SIG-M5 treated with dmso at 0.1 percent for 504 hours (cell line): ENCODE measurements around the gene CCDC148.
"Not testable (repeated sequence)": the region's sequence is repeated elsewhere in the genome, so short reads cannot be mapped to it uniquely, and the experiment has no call there.

Experiments used
- DNase-seq: peaks from one replicate; lab custom pipeline; 2025; ENCODE audit not compliant: unreplicated experiment; lab: John Stamatoyannopoulos, UW

The CCDC148 gene

DNA sequence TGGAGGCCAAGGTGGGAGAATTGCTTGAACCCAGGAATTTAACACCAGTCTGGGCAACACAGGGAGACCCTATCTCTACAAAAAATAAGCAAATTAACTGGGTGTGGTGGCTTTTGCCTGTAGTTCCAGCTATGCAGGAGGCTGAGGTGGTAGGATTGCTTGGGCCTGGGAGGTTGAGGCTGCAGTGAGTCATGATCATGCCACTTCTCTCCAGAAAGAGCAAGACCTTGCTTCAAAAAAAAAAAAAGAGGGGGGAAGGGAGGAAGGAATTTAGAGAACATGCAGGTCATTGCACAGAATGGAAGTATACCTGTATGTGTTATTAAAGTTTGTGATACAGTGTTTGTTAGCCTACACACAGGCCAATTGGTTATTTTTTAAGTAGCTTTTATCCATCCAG lies 26.0 kb upstream of the CCDC148 start:
- no peak for DNase-seq

DNA sequence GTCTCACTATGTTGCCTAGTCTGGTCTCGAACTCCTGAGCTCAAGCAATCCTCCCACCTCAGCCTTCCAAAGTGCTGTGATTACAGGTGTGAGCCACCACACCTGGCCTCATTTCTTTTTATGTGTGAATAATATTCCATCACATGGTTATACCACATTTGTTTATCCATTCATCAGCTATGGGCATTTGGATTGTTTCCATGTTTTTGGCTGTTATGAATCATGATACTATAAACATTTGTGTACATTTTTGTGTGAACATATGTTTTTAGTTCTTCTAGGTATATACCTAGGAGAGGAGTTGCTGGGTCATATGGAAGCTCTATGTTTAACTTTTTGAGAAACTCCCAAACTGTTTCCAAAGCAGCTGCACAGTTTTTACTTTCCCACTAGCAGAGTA lies 24.6 kb upstream of the CCDC148 start:
- no peak for DNase-seq

DNA sequence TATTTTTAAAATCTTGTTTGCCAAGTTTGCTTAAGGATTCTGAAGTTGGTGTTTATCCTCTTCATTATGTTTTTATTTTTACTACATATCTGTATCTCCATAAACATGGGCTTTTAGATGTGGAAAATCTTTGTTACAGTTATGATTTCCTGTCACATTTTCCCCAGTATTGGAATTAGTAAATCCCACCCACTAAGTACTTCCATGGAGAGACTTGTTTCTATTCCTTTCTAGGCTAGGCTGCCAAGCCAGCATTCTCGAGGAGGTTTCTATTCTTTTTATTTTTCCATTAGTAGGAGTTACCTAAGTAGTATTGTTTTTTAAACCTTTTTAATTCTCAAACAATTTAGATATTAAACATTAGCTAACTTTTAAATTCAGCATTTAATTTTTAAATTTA lies 22.3 kb upstream of the CCDC148 start:
- no peak for DNase-seq

DNA sequence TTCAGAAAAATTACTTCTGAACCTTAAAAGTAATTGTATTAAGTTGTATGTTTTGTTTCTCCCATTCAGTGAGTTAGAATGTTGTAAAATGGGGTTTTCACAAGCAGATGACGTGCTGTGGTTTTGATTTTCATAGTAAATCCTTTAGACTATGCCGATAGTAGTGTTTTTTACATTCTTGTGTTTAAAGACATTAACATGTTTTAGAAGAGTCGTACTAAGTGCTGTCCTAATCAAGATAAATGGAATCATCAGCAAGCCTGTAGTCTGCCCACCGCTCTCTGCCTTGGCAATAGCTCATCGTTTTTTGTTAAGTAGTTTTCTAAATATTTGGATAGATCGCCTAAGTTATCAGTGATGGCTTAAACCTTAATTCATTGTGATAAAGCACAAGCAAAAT lies 21.7 kb upstream of the CCDC148 start:
- DNase-seq: no peak

DNA sequence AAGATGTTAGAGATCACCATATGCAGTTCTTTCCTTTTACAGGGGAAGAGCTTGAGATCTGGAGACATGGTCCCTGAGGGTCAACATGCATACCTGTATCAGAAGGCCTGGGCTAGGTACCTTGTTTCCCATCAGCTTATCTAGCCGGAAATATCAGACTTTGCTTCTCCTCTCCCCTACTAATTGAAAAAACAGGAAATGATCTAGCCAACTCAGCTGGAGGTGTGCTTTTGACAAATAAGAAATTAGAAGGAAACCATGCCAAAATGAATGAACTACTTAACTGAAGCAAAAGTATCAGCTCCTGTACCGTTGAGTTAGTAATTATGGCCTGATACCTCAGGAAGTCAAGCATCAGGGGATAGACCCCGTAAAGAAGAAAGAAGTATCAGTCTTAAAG lies 20.6 kb upstream of the CCDC148 start:
- no peak for DNase-seq

DNA sequence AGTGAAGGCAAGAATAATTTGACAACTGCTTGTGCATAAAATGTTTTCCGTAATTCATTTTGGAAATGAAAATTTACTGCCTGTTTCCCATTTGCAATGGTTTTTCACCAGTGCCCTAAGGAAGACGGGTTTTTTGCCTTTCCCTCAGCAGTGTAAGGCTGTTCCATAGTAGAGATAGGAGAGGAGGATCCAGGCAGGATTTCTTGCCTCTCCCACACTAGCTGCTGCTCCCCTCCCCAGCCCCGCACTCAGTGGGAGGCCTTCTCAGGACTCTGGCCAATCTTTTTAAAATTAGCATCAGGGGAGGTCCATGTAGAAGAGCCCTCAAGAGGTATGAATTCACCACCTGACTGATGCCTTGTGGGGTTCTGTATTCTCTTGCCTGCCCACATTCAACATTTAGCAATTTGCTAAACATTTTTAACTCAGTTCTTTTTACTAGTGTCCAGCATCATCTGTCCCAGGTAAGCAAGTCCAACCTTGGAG lies 18.0 kb upstream of the CCDC148 start:
- not testable (repeated sequence) for DNase-seq

DNA sequence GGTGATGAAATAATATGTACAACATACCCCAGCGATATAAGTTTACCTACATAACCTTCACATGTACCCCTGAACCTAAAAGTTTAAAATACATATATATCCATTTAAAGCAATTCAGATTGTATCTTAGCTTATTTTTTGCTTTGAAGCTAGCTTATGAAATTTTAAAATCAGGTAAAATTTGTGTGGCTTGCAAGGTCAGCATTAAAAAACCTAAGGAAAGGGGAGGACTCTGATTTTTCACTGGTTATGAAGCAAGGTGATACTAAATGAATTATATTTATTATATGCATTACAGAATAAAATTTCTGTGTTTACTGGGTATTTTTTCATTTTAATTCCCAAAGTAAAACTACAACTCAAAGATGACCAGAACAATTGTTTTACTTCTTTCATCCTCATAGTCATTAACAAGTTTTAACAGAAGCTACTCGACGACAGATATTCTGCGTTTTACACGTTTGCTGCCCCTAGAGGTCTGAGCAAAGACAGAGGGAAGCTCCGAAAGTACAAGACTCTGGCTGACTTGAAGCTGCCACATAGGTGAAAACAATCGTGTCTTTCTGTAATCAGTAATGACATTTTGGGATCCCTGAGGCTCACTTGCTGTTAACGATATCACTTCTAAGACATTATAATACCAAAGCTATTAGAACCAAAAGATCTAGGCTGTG lies 17.3 kb upstream of the CCDC148 start:
- no peak for DNase-seq

DNA sequence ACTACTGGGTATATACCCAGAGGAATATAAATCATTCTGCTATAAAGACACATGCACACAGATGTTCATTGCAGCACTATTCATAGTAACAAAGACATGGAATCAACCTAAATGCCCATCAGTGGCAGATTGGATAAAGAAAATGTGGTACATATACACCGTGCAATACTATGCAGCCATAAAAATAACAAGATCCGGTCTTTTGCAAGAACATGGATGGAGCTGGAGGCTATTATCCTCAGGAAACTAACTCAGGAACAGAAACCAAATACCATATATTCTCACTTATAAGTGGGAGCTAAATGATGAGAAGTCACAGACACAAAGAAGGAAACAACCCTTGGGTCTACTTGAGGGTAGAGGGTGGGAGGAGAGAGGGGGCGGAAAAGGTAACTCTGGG lies 16.7 kb upstream of the CCDC148 start:
- DNase-seq: not testable (repeated sequence)

DNA sequence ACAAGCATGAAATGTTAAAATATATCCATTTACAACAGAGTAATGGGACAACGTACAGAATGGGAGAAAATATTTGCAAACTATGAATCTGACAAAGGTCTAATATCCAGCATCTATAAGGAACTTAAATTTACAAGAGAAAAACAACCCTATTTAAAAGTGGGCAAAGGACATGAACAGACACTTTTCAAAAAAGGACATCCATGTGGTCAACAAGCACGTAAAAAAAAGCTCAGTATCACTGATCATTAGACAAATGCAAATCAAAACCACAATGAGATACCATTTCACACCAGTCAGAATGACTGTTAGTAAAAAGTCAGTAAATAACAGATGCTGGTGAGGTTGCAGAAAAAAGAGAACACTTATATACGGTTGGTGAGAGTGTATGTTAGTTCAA lies 16.3 kb upstream of the CCDC148 start:
- not testable (repeated sequence) for DNase-seq

DNA sequence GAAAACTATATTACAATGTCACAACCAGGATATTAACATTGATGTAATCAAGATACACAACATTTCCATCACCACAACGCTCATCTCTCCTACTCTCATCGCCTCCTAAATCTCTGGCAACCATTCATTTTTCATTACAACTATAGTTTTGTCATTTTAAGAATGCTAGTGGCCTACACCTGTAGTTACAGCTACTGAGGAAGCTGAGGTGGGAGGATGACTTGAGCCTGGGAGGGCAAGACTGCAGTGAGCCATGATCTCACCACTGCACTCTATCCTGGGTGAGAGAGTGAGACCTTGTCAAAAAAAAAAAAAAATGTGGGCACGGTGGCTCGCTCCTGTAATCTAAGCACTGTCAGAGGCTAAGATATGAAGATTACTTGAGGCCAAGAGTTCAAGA lies 10.7 kb upstream of the CCDC148 start:
- no peak for DNase-seq

DNA sequence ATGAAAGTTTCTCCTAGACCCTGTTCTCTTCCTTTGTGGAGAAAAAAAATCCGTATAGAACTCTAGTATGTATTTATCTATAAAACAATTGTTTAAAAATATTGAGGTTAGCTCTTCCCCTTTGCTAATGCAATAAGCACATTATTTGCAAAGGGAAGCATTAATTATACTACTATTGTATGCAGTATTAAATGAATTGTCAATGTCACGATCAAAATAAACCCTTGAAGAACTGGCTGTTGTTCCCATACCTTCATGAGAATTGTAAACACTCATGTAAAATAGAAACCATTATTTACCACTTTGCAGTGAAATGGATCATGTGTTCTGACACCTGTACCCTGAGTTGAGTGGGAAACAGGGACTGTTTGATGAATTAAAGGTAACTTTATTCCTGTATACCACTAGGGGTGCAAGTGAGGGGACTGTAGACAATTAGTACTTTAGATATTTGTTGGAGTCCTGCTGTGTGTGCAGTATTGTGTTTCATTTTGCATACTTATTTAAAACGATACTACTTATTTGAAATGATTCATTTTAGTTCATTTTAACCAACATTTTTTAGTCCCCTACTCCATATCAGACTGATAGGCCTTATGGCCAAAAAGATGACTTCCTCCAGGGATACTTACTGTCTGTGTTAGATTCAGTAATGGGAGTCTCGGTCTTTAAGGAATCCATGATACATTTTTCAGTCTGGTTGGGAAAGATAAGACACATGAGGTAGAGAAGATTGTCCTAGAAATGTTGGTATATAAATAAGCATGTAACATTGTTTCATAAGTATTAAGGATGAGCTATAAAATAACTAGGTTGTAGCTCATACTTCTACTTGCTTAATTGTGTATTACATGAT lies 8.1 kb upstream of the CCDC148 start:
- DNase-seq: peak; percentile 7

DNA sequence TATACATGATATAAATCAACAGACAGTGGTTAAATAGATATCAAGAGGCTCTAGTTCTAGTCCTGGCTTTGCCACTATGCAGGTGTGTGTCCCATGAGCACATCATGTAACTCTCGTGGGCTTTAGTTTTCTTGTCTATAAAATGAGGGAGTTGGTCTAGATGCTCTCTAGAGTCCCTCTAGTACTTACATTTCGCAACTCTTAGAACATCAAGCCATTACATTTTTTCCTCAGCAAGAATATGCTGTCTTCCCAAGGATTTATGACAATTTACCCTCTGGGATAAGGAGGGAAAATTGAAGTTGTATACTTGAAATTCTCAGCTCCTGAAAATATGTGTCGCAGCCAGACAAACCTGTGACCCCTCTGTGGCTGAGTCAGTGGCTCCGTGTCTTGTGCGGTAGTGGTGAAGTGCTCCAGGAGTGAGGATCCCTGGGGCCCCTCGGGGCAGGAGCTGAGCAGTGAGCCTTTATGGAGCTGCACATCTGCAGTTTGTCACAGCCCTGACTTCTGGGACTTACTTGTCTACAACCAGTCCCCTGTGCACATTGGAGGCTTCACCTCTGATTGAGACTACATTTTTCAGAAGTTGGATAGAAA lies 7.0 kb upstream of the CCDC148 start:
- no peak for DNase-seq

DNA sequence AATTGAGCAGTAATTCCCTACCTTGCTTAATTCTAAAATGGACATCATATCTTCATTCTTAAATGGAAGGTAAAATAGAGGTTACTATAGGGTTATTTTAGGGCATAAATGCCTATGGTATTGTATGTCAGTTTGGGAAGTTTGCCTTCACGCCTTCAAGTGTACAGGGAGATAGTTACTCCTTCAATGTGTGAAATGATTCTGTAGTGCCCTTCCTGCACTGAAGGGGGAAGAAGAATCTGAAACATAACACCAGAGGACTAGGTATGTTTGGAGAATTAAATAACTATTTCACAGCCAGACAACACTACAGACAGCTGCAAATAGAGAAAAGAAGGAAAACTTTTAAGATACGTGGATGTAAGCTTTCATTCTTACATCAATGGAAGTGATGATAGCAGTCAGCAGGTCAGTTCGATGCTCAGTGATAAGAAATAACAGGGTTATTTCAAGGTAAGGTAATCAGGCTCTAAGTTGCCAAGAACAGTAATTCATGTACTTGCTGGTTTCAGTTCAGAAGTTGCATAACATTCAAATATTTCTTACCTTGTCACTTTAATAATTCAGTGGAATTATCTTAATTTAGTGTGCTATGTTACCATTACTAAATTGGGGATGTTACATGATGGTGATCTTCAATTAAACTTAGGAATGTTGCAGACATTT lies 4.2 kb upstream of the CCDC148 start:
- no peak for DNase-seq

DNA sequence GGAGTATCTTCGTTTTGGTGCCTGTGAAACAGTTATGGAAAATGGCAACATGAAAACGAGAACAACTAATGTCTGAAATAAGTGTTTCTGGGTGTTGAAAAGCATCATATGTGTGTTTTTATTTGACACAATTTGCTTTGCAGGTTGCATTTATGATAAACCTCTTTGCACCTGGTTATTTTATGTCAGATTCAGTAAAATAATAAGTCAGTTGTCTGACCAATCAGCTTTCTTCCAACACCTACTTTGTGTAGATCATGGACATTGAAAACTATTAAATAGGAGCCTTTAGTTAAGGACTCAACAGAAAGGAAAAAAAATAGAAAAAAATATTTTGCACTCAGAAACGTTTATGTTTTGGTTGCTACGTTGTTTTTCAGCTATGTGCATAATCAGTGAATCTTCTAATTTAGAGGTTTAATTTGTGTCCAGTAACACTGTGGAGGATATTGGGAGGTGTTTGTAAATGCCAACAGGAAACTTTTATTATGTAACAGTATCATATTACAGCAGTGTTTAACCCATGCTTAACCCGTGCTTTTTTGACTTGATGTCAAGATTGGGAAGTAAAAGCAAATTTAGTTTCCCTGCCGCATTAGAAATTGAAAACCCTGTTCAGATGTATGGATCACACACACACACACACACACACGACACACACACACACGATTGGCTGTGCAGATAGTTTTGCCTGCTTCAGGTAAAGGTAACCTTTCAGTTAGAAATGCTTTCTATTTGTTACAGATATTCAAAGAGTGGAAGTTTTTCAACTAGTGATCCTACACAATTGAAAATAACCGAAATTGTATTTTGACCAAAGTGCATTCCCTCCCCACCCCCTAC lies 2.8 kb upstream of the CCDC148 start:
- peak; percentile 35 for DNase-seq

DNA sequence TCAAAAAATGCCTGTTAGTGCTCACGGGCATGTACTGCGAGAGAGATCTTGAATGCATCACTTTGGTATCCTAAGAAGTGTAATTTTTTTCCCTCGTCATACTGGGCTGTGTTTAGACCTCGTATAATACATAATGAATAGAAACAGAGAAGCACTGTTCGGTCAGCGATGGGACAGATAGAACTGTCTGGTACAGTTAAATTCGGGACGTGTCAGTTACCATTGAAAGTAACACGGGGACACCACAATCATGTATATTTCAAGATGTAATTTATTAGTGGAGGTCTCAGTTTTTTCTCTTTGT lies 2.0 kb upstream of the CCDC148 start:
- no peak for DNase-seq

DNA sequence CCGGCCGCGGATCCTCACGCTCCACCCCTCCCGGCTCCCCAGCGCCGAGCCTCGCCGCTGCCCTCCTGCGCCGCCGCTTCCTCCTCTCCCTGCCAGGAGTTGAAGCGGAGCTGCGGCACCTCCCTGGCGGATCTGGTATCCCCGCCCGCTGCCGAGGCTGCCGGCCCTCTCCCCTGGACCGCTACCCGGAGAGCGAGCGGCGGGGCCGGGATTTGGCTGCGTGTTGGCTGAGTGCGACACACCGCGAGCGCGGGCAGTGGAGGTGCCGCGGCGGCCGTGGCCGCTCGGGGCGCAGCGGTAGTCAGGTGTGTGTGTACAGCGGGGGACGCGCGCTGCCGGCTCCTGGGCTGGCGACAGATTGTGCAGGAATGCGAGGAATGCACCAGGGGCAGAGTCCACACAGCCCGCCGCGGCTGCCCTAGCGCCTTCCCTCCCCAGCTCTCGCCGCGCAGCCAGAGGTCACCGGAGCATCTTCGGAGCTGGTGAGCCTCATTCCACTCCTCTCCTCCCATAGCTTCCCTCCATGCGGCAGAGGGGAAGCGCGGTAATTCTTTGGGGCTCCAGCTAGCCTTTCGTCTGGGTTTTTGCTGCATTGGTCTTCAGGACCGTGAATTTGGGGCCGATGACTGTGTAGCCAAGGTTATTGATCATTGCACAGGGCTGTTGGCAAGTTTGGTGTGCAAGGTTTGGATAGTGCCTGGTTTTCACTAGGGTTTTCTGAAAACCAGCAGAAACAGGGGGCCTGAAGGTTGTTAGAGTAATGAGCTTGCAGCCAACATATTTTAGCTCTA lies 1.5 kb upstream of the CCDC148 start:
- DNase-seq: peak; percentile 73

DNA sequence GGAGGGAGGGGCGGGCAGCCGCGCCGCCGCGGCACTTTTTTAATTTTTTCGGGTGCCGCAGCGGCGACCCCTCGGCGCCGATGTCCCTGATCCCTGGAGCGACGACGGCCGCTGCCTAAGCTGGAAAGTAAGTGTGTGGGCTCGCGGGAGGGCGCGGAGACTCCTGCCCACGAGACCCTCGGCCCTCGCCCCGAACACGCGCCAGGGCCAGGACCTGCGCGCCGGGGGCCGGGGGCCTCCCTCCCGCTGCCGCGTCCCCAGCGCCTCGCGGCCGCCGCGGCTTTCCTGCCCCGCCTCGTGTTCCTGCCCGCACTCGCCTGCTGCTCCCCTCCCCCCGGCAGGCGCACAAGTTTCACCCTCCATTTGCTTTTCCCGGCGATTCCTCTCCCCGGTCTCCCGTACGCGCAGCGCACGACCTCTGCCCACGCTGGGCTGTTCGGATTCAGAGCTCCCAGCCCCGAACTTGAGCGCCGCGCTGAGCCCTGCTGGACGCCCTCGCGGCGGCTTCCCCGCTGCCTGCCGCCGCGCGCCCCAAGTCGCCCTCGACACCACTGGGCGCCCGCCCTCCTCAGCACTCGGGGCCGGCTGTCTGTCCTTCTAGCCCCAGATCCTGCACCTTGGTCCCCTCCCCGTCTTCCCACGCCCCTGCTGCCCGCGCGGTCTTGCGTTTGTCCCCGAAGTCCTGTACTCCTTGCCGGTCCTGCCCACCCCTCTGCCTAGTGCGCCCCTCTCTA lies 706 bp upstream of the CCDC148 start:
- peak; percentile 69 for DNase-seq

DNA sequence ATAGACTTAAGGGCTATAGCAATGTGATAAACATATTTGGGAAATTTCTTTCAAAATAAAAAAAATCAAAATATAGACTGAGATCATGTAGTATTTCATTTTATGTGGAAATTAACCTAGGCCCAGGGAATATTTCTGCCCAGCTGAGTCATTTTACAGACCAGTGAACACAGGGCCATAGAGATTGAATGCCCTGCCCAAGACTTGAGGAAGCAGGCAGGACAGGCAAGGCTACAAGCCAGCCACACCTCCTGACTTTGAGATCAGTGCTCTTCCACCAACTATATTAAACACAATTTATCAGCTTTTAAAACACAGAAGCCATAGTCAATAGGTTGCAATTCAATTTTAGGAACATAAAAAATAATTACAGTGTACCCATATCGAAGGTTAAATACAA lies 12.9 kb downstream of the CCDC148 start:
- DNase-seq: no peak

DNA sequence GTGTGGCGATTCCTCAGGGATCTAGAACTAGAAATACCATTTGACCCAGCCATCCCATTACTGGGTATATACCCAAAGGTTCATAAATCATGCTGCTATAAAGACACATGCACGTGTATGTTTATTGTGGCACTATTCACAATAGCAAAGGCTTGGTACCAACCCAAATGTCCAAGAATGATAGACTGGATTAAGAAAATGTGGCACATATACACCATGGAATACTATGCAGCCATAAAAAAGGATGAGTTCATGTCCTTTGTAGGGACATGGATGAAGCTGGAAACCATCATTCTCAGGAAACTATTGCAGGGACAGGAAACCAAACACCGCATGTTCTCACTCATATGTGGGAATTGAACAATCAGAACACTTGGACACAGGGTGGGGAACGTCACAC lies 17.5 kb downstream of the CCDC148 start:
- not testable (repeated sequence) for DNase-seq
